Lung (tissue), 12 donors: ENCODE results near the gene PICK1. TPM values are rescaled to one million over a fixed set of nuclear protein-coding genes. Genes with fewer than 3 reads are reported as not detected.
A peak's percentile ranks its signal among the peaks of the same experiment; 100 is the strongest.

ENCODE experiments used
- ATAC-seq: fragments of 200-7000 bp; cut with Tn5 transposase; one replicate; pipeline ENCODE4 v1.9.1; 2020; ENCODE audit warnings: moderate number of reproducible peaks; ENCODE audit not compliant: insufficient read depth, low FRiP score
- DNase-seq, 3 donors: peaks; one replicate each; pipeline ENCODE4 v3.0.0-alpha.2; 2013 to 2017
- H3K27ac ChIP-seq, 2 donors: one replicate each; pipeline ENCODE4 v1.5.1; 2013; ENCODE audit warnings: mild to moderate bottlenecking in 2 of 2, moderate library complexity in 2 of 2, control low read depth in 1 of 2, inconsistent platforms in 1 of 2, low read depth in 1 of 2, low read length in 1 of 2
- H3K27me3 ChIP-seq, 3 donors: one replicate each; pipeline ENCODE4 v1.5.1; 2013; ENCODE audit warnings: low read length in 2 of 3; ENCODE audit not compliant: control insufficient read depth in 3 of 3, insufficient read depth in 3 of 3
- H3K36me3 ChIP-seq, 4 donors: one replicate each; pipeline ENCODE4 v1.5.1; 2013; ENCODE audit warnings: low read length in 4 of 4, mild to moderate bottlenecking in 1 of 4, moderate library complexity in 1 of 4; ENCODE audit not compliant: control insufficient read depth in 4 of 4, insufficient read depth in 4 of 4
- H3K4me1 ChIP-seq, 5 donors: one replicate each; pipeline ENCODE4 v1.5.1; 2013; ENCODE audit warnings: low read length in 5 of 5, mild to moderate bottlenecking in 2 of 5, moderate library complexity in 1 of 5; ENCODE audit not compliant: control insufficient read depth in 5 of 5, insufficient read depth in 5 of 5
- H3K4me3 ChIP-seq: one replicate; pipeline ENCODE4 v1.5.1; 2013; ENCODE audit warnings: mild to moderate bottlenecking, control low read depth, moderate library complexity
- H3K9ac ChIP-seq, 2 donors: one replicate each; pipeline ENCODE4 v1.5.1; 2013; ENCODE audit warnings: low read length in 2 of 2, control low read depth in 1 of 2; ENCODE audit not compliant: insufficient read depth in 1 of 2
- H3K9me3 ChIP-seq, 4 donors: one replicate each; pipeline ENCODE4 v1.5.1; 2013; ENCODE audit warnings: low read length in 3 of 4, mild to moderate bottlenecking in 1 of 4, moderate library complexity in 1 of 4; ENCODE audit not compliant: control insufficient read depth in 4 of 4, insufficient read depth in 3 of 4
- CTCF ChIP-seq: IDR thresholded peaks from 2 replicates; pipeline ENCODE4 v1.5.1; 2012; ENCODE audit warnings: mild to moderate bottlenecking; ENCODE audit errors: control extremely low read depth, extremely low read depth
- WGBS, 2 donors: extraction: QIAGEN DNeasy Blood & Tissue Kit; methylation state at CpG; one replicate each; pipeline ENCODE4 v1.1.7; 2013; 5-methylcytosine and 5-hydroxymethylcytosine counted together
- polyA plus RNA-seq, 2 donors: library from polyadenylated mRNA; stranded (reverse); fragments of 200-250 nt; gene quantifications; one replicate each; pipeline ENCODE4 v1.2.1, GENCODE V29; 2013
- total RNA-seq, 2 donors: library from RNA; depleted of rRNA in 1 of 2; stranded (reverse); fragments of >200 nt in 1 of 2; gene quantifications; one replicate each; pipeline ENCODE4 v1.2.1, GENCODE V29; 2014 to 2021
- donor health status: control.
- donor health status: control.
- donor health status: Bipolar disorder and iron deficiency.
- donor health status: healthy.
- donor health status: DM: yes; HTN: yes; CAD: no.

PICK1 gene
- total and polyA plus RNA-seq, 4 donors, result 32.4 to 45.6 (median 37.3) TPM

GRCh38 chr22:38027487-38027886, 29.7 kb upstream of the PICK1 start:
- DNase-seq (no peak), ATAC-seq (no peak)
- Histone ChIP-seq H3K4me3 (no peak overlapping the region), H3K4me1 (peaks cover 0 to 4% (median 2%) of the 10 kb centered on the region in 5 donors), H3K27ac (no peak overlapping the region), H3K9me3 (peaks cover 0 to under 1% (median 0%) of the 10 kb centered on the region in 4 donors), H3K36me3 (no peaks in the 10 kb centered on the region), H3K27me3 (no peaks in the 10 kb centered on the region), H3K9ac (no peak overlapping the region)
- WGBS, 2 donors, result 86 to 91% methylated on average over 9 of the region's 9 CpGs
- TF ChIP-seq CTCF, result no peak

DNA sequence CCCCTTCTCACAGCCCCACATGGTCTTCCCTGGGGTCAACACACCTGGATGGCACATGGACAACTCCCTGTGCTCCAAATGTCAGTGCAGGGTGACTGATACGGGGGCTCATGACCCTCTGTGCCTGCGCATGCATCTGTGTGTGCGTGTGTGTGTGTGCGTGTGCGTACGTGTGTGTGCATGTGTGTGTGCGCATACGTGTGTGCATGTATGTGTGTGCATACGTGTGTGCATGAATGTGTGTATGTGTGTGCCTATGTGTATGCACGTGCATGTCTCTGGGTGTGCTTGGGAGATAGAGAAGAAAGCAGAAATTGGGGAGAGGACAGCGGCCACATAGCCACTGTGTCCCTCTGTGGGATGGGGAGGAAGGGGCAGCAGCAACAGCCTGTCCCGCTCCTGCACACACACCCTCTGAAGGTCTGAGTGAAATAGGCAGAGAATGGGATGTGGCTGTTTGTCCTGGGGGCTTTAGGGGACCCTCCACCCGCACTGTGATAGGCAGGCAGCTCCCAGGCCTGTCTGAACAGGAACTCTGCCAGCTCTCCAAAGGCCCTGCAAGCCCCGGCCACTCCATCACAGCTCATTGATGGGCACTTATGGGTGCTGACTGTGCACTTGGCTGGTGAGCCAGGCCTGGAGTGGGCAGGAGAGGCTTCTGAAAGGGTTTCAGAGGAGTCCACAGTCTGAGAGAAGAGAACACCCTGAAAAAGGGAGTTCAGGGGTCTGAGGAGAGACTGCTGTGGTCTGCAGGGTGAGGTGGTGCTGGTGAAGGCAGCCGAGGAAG, 28.7 kb upstream of the PICK1 start:
- peaks cover 0 to 9% (median 6%) of the 10 kb centered on the region in 5 donors for H3K4me1 ChIP-seq
- DNase-seq, result peak in 1 of 3 donors; percentile 47
- 87 to 95% methylated on average over 15 of the region's 15 CpGs for WGBS, 2 donors
- no peak overlapping the region for H3K9ac ChIP-seq
- no peak overlapping the region for H3K27ac ChIP-seq
- no peak overlapping the region for H3K4me3 ChIP-seq
- ATAC-seq, result no peak
- no peaks in the 10 kb centered on the region for H3K27me3 ChIP-seq
- H3K9me3 ChIP-seq, result peaks cover 0 to 2% (median 0%) of the 10 kb centered on the region in 4 donors
- no peaks in the 10 kb centered on the region for H3K36me3 ChIP-seq
- TF ChIP-seq CTCF, result no peak

DNA sequence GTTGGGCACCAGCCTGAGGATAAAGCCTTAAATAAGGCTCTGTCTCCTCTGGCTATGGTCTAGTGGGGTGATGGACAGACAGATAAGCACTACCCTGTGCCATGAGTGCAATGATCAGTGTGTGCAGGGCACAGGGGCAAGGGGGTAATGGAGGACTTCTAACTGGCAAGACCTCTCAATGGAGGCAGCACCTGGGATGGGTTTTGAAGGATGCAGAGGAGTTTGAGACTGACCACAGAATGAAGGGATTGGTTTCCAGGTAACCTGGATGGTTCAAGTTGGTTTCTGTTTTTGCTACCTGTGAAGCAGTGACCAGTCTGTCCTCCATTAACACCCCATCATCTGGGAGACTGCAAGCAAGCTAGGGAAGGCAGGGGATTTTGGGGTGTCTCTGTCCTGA, 27.8 kb upstream of the PICK1 start:
- Histone ChIP-seq H3K4me1 (peaks cover 0 to 18% (median 9%) of the 10 kb centered on the region in 5 donors), H3K9me3 (peaks cover 0 to 2% (median 0%) of the 10 kb centered on the region in 4 donors), H3K27me3 (no peaks in the 10 kb centered on the region), H3K27ac (no peak overlapping the region), H3K36me3 (no peaks in the 10 kb centered on the region), H3K4me3 (no peak overlapping the region), H3K9ac (no peak overlapping the region)
- ATAC-seq (no peak), DNase-seq (no peak)
- TF ChIP-seq CTCF, result no peak

DNA sequence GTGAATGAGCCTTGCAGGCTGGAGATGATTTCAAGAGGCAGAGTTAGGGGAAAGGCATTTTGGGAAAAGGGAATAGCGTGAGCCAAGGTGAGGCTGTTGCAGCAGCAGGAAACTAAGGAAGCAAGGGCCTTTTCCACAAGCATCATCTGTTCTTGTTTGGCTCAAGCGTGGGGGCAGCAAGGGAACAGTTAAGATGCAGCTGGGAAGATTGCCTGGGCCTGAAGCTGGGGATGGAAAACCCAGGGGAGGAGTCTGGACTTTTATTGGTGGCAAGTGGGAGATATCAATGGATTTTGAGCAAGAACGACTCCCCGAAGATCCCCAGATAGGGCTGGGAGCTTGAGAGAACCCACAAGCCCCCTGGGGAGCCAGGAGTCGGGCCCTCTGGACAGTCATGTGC, 27.3 kb upstream of the PICK1 start:
- Histone ChIP-seq H3K27ac (no peak overlapping the region), H3K4me1 (peaks cover 0 to 20% (median 9%) of the 10 kb centered on the region in 5 donors), H3K27me3 (no peaks in the 10 kb centered on the region), H3K4me3 (no peak overlapping the region), H3K9ac (no peak overlapping the region), H3K36me3 (no peaks in the 10 kb centered on the region), H3K9me3 (peaks cover 0 to 2% (median 0%) of the 10 kb centered on the region in 4 donors)
- DNase-seq, result no peak
- no peak for ATAC-seq
- no peak for TF ChIP-seq CTCF
- 84 to 89% methylated on average over 5 of the region's 5 CpGs for WGBS, 2 donors
